HL-60 (cell line): Measurements from ENCODE around the gene NLGN1.
"Not testable (repeated sequence)": the region's sequence is repeated elsewhere in the genome, so short reads cannot be mapped to it uniquely, and the experiment has no call there.

Experiments
- CTCF ChIP-seq: IDR thresholded peaks from one replicate; pipeline ENCODE4 v1.5.1; 2011; ENCODE audit warnings: low read length, control low read depth, inconsistent platforms; ENCODE audit not compliant: insufficient read depth
- POLR2AphosphoS5 ChIP-seq: IDR thresholded peaks from 2 replicates; pipeline ENCODE4 v1.6.1; 2012; ENCODE audit warnings: low read depth

GRCh38 chr3:173381936-173382335 is 15.6 kb upstream of the NLGN1 start:
- TF ChIP-seq POLR2AphosphoS5, CTCF: not testable (repeated sequence)
